Liver (tissue), 9 donors: ENCODE measurements around the gene ST6GALNAC2. TPM values are rescaled to one million over a fixed set of nuclear protein-coding genes. Genes with fewer than 3 reads are reported as not detected.
A peak's percentile ranks its signal among the peaks of the same experiment; 100 is the strongest.

Experiments
- DNase-seq: peaks from one replicate; pipeline ENCODE4 v3.0.0-alpha.2; 2017; ENCODE audit warnings: low spot score
- H3K27ac ChIP-seq, 2 donors: one replicate each; pipeline ENCODE4 v1.7.0; 2013; ENCODE audit warnings: inconsistent platforms in 2 of 2, low read length in 2 of 2, control low read depth in 1 of 2, low read depth in 1 of 2, mild to moderate bottlenecking in 1 of 2
- H3K27me3 ChIP-seq, 4 donors: one replicate each; pipeline versions ENCODE4 v1.6.1 to v1.7.0; 2013; ENCODE audit warnings: low read length in 3 of 4, inconsistent platforms in 1 of 4, mild to moderate bottlenecking in 1 of 4, moderate library complexity in 1 of 4; ENCODE audit not compliant: control insufficient read depth in 4 of 4, insufficient read depth in 4 of 4
- H3K36me3 ChIP-seq, 4 donors: one replicate each; pipeline versions ENCODE4 v1.6.1 to v1.7.0; 2013; ENCODE audit warnings: low read length in 3 of 4, mild to moderate bottlenecking in 3 of 4, low read depth in 1 of 4, moderate library complexity in 1 of 4; ENCODE audit not compliant: control insufficient read depth in 4 of 4, insufficient read depth in 3 of 4
- H3K4me1 ChIP-seq, 4 donors: one replicate each; pipeline versions ENCODE4 v1.6.1 to v1.7.0; 2013; ENCODE audit warnings: low read length in 3 of 4, mild to moderate bottlenecking in 3 of 4, moderate library complexity in 1 of 4; ENCODE audit not compliant: control insufficient read depth in 4 of 4, insufficient read depth in 4 of 4
- H3K4me3 ChIP-seq, 3 donors: one replicate each; pipeline versions ENCODE4 v1.6.1 to v1.7.0; 2013; ENCODE audit warnings: low read length in 3 of 3, control low read depth in 1 of 3, low read depth in 1 of 3, mild to moderate bottlenecking in 1 of 3
- H3K9ac ChIP-seq, 2 donors: one replicate each; pipeline ENCODE4 v1.7.0; 2013; ENCODE audit warnings: low read length in 2 of 2, mild to moderate bottlenecking in 2 of 2, moderate library complexity in 2 of 2, control low read depth in 1 of 2, low read depth in 1 of 2
- H3K9me3 ChIP-seq, 4 donors: one replicate each; pipeline versions ENCODE4 v1.6.1 to v1.7.0; 2013; ENCODE audit warnings: low read length in 3 of 4; ENCODE audit not compliant: control insufficient read depth in 4 of 4
- ATF3 ChIP-seq: IDR thresholded peaks from 2 replicates; pipeline ENCODE4 v1.6.1; 2016; ENCODE audit warnings: antibody characterized with exemption
- CTCF ChIP-seq: fragments of 150-350 bp; IDR thresholded peaks from 2 replicates; pipeline ENCODE4 v1.5.1; 2017; ENCODE audit warnings: improper control_type of control experiment, low read depth, low read length; ENCODE audit not compliant: missing input control
- EGR1 ChIP-seq, 2 donors: IDR thresholded peaks; 2 replicates each; pipeline ENCODE4 v1.6.1; 2016 to 2018; ENCODE audit warnings: antibody characterized with exemption in 2 of 2, low read depth in 2 of 2
- FOXA1 ChIP-seq: IDR thresholded peaks from 2 replicates; pipeline ENCODE4 v1.6.1; 2016; ENCODE audit warnings: antibody characterized with exemption
- FOXA2 ChIP-seq: IDR thresholded peaks from 2 replicates; pipeline ENCODE4 v1.6.1; 2016; ENCODE audit warnings: antibody characterized with exemption
- GABPA ChIP-seq, 2 donors: IDR thresholded peaks in 1 of 2; conservative IDR thresholded peaks in 1 of 2; 2 replicates each; pipeline ENCODE4 v1.6.1; 2016; ENCODE audit warnings: antibody characterized with exemption in 2 of 2, mild to moderate bottlenecking in 1 of 2, moderate library complexity in 1 of 2
- HNF4A ChIP-seq, 2 donors: conservative IDR thresholded peaks; 2 replicates each; pipeline ENCODE4 v1.6.1; 2016; ENCODE audit warnings: antibody characterized with exemption in 2 of 2, mild to moderate bottlenecking in 2 of 2
- HNF4G ChIP-seq: IDR thresholded peaks from 2 replicates; pipeline ENCODE4 v1.6.1; 2016; ENCODE audit warnings: antibody characterized with exemption
- JUND ChIP-seq, 2 donors: IDR thresholded peaks; 2 replicates each; pipeline ENCODE4 v1.6.1; 2016; ENCODE audit warnings: antibody characterized with exemption in 2 of 2
- MAX ChIP-seq: IDR thresholded peaks from 2 replicates; pipeline ENCODE4 v1.6.1; 2016; ENCODE audit warnings: antibody characterized with exemption
- NR2F2 ChIP-seq: IDR thresholded peaks from 2 replicates; pipeline ENCODE4 v1.6.1; 2016; ENCODE audit warnings: antibody characterized with exemption
- RAD21 ChIP-seq, 2 donors: IDR thresholded peaks; 2 replicates each; pipeline ENCODE4 v1.6.1; 2016; ENCODE audit warnings: antibody characterized with exemption in 2 of 2, mild to moderate bottlenecking in 2 of 2
- REST ChIP-seq: IDR thresholded peaks from 2 replicates; pipeline ENCODE4 v1.6.1; 2016; ENCODE audit warnings: antibody characterized with exemption, mild to moderate bottlenecking
- RXRA ChIP-seq, 2 donors: IDR thresholded peaks; 2 replicates each; pipeline ENCODE4 v1.6.1; 2017 to 2018; ENCODE audit warnings: antibody characterized with exemption in 2 of 2, mild to moderate bottlenecking in 1 of 2
- SP1 ChIP-seq: IDR thresholded peaks from 2 replicates; pipeline ENCODE4 v1.6.1; 2018; ENCODE audit warnings: antibody characterized with exemption, mild to moderate bottlenecking
- TAF1 ChIP-seq: conservative IDR thresholded peaks from 2 replicates; pipeline ENCODE4 v1.6.1; 2016; ENCODE audit warnings: antibody characterized with exemption, mild to moderate bottlenecking
- YY1 ChIP-seq: IDR thresholded peaks from 2 replicates; pipeline ENCODE4 v1.6.1; 2016; ENCODE audit warnings: antibody characterized with exemption, mild to moderate bottlenecking
- ZBTB33 ChIP-seq: IDR thresholded peaks from 2 replicates; pipeline ENCODE4 v1.6.1; 2016; ENCODE audit warnings: antibody characterized with exemption
- WGBS: extraction: QIAGEN DNeasy Blood & Tissue Kit; methylation state at CpG from one replicate; pipeline ENCODE4 v1.1.7; 2013; 5-methylcytosine and 5-hydroxymethylcytosine counted together
- polyA plus RNA-seq, 2 donors: library from polyadenylated mRNA; stranded (reverse) in 1 of 2; unstranded in 1 of 2; fragments of 200-250 nt in 1 of 2; fragments of >200 nt in 1 of 2; fragmentation: Nextera tagmentation in 1 of 2; extraction: Ambion mirVana in 1 of 2; gene quantifications; one replicate each; pipeline versions ENCODE4 v1.2.1 to v1.2.3, GENCODE V29; 2013 to 2015
- total RNA-seq, 2 donors: library from RNA; depleted of rRNA; stranded (reverse); fragments of >200 nt; gene quantifications; one replicate each; pipeline ENCODE4 v1.2.3, GENCODE V29; 2014
- donor health status: healthy.
- donor health status: healthy.
- donor health status: healthy.
- donor health status: healthy.
- donor health status: healthy.

ST6GALNAC2 gene
- total and polyA plus RNA-seq, 4 donors, result 0.52 to 2.6 (median 1.1) TPM

- Histone ChIP-seq H3K4me3 (peak overlapping the region in 1 of 3 donors; percentile 18), H3K36me3 (no peaks in the 10 kb centered on the region), H3K4me1 (peaks cover 7 to 56% (median 45%) of the 10 kb centered on the region in 4 donors), H3K9ac (peak overlapping the region in 1 of 2 donors; percentile 26), H3K9me3 (no peaks in the 10 kb centered on the region), H3K27me3 (no peaks in the 10 kb centered on the region), H3K27ac (peak overlapping the region; percentile 65 to 90)
- WGBS, result 32% methylated on average over 9 of the region's 9 CpGs
- TF ChIP-seq FOXA2, result no peak
- no peak for TF ChIP-seq HNF4G
- no peak for TF ChIP-seq NR2F2
- TF ChIP-seq SP1, result no peak
- TF ChIP-seq FOXA1, result no peak
- no peak for TF ChIP-seq TAF1
- TF ChIP-seq JUND (IDR thresholded peaks at IDR 0.05), result no peak
- no peak for TF ChIP-seq MAX
- no peak for TF ChIP-seq HNF4A (conservative IDR thresholded peaks at IDR 0.05)
- TF ChIP-seq ATF3, result no peak
- TF ChIP-seq RAD21 (IDR thresholded peaks at IDR 0.05), result no peak
- no peak for TF ChIP-seq RXRA (IDR thresholded peaks at IDR 0.05)
- TF ChIP-seq YY1, result no peak
- TF ChIP-seq REST, result no peak
- no peak for TF ChIP-seq EGR1 (IDR thresholded peaks at IDR 0.05; ENCODE audit: low read depth in 2 of 2)
- no peak for TF ChIP-seq ZBTB33
- TF ChIP-seq CTCF, result no peak
- TF ChIP-seq GABPA (IDR thresholded peaks at IDR 0.05 in 1 of 2, conservative IDR thresholded peaks at IDR 0.05 in 1 of 2), result no peak
- no peak for DNase-seq
Measured at GRCh38 chr17:76549215-76549518, 36.5 kb downstream of the ST6GALNAC2 start.
